ENCODE results near the gene AUTS2.

The AUTS2 gene

DNA sequence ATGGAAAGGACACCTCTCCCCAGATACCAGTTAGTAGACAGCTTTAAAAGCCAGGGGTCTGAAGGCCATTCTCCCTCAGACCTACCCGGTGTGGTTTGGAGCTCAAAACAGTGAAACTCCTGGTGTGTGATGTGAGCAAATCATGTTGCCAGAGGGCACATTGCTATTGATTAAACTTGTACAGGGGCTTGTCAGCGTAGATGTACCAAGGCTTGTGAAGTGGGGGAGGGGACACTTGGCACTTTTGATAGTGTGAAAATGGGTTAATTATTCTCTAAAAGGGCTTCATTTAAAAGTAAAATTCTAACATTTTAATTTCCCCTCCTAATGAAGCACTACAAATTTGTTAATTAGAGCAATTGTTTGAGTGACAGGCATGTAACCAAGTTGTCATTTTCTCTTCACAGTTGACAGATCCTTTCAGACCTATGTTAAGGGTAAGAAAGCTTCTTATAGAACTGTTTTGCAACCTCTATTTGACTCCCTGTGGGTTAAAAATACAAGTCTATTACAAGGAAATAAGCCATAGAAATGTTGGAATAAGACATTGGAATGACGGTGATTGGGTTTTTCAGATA is 1176.8 kb downstream of the AUTS2 start:
- Histone ChIP-seq H3K27me3 (ENCODE audit: insufficient read depth, low read length) (no peaks in the 10 kb centered on the region), H3K27ac (ENCODE audit: low read depth, low read length, poor library complexity, severe bottlenecking) (no peak overlapping the region), H3F3A (ENCODE audit: insufficient read depth, low read length) (no peaks in the 10 kb centered on the region), H2AFZ (ENCODE audit: low read length) (no peak overlapping the region), H3K9me2 (ENCODE audit: low read depth, low read length) (no peaks in the 10 kb centered on the region), H3K4me3 (ENCODE audit: low read depth, low read length, poor library complexity, severe bottlenecking) (no peak overlapping the region), H3K4me1 (ENCODE audit: insufficient read depth, low read length, severe bottlenecking) (peaks cover 42% of the 10 kb centered on the region), H3K36me3 (ENCODE audit: insufficient read depth, low read length) (peaks cover 72% of the 10 kb centered on the region), H3K9ac (ENCODE audit: low read length) (no peak overlapping the region), H3K79me2 (ENCODE audit: insufficient read depth, low read length) (no peaks in the 10 kb centered on the region), H4K20me1 (ENCODE audit: insufficient read depth, low read length) (no peaks in the 10 kb centered on the region), H3K9me3 (ENCODE audit: low read length) (no peaks in the 10 kb centered on the region), H3K4me2 (ENCODE audit: low read length) (no peak overlapping the region)
- TF ChIP-seq, protein P1, sequence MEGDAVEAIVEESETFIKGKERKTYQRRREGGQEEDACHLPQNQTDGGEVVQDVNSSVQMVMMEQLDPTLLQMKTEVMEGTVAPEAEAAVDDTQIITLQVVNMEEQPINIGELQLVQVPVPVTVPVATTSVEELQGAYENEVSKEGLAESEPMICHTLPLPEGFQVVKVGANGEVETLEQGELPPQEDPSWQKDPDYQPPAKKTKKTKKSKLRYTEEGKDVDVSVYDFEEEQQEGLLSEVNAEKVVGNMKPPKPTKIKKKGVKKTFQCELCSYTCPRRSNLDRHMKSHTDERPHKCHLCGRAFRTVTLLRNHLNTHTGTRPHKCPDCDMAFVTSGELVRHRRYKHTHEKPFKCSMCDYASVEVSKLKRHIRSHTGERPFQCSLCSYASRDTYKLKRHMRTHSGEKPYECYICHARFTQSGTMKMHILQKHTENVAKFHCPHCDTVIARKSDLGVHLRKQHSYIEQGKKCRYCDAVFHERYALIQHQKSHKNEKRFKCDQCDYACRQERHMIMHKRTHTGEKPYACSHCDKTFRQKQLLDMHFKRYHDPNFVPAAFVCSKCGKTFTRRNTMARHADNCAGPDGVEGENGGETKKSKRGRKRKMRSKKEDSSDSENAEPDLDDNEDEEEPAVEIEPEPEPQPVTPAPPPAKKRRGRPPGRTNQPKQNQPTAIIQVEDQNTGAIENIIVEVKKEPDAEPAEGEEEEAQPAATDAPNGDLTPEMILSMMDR (IDR thresholded peaks at IDR 0.05; ENCODE audit: low read length), result no peak
- TF ChIP-seq EZH2 (IDR thresholded peaks at IDR 0.05; ENCODE audit: borderline replicate concordance, low read length), result no peak

GRCh38 chr7:70775570-70776156 is 1177.4 kb downstream of the AUTS2 start:
- no peaks in the 10 kb centered on the region for H3F3A ChIP-seq (ENCODE audit: insufficient read depth, low read length)
- no peak overlapping the region for H3K27ac ChIP-seq (ENCODE audit: low read depth, low read length, poor library complexity, severe bottlenecking)
- TF ChIP-seq, protein P1 (IDR thresholded peaks at IDR 0.05; ENCODE audit: low read length), result peak; percentile 79
- TF ChIP-seq EZH2 (IDR thresholded peaks at IDR 0.05; ENCODE audit: borderline replicate concordance, low read length), result no peak
- H3K4me1 ChIP-seq (ENCODE audit: insufficient read depth, low read length, severe bottlenecking), result peaks cover 42% of the 10 kb centered on the region
- no peak overlapping the region for H3K4me3 ChIP-seq (ENCODE audit: low read depth, low read length, poor library complexity, severe bottlenecking)
- H3K9me3 ChIP-seq (ENCODE audit: low read length), result no peaks in the 10 kb centered on the region
- no peak overlapping the region for H2AFZ ChIP-seq (ENCODE audit: low read length)
- H3K36me3 ChIP-seq (ENCODE audit: insufficient read depth, low read length), result peaks cover 69% of the 10 kb centered on the region
- no peaks in the 10 kb centered on the region for H3K9me2 ChIP-seq (ENCODE audit: low read depth, low read length)
- H4K20me1 ChIP-seq (ENCODE audit: insufficient read depth, low read length), result no peaks in the 10 kb centered on the region
- no peaks in the 10 kb centered on the region for H3K79me2 ChIP-seq (ENCODE audit: insufficient read depth, low read length)
- no peaks in the 10 kb centered on the region for H3K27me3 ChIP-seq (ENCODE audit: insufficient read depth, low read length)
- no peak overlapping the region for H3K4me2 ChIP-seq (ENCODE audit: low read length)
- H3K9ac ChIP-seq (ENCODE audit: low read length), result no peak overlapping the region

GRCh38 chr7:70776627-70777101 is 1178.4 kb downstream of the AUTS2 start:
- no peak overlapping the region; the same call in 1 of the 2 replicates for H3K4me2 ChIP-seq (ENCODE audit: low read length)
- H3K36me3 ChIP-seq (ENCODE audit: insufficient read depth, low read length), result peaks cover 66% of the 10 kb centered on the region
- H2AFZ ChIP-seq (ENCODE audit: low read length), result no peak overlapping the region
- no peak for TF ChIP-seq EZH2 (IDR thresholded peaks at IDR 0.05; ENCODE audit: borderline replicate concordance, low read length)
- TF ChIP-seq, protein P1 (IDR thresholded peaks at IDR 0.05; ENCODE audit: low read length), result no peak
- H3K79me2 ChIP-seq (ENCODE audit: insufficient read depth, low read length), result no peaks in the 10 kb centered on the region
- peaks cover 42% of the 10 kb centered on the region for H3K4me1 ChIP-seq (ENCODE audit: insufficient read depth, low read length, severe bottlenecking)
- H3K27me3 ChIP-seq (ENCODE audit: insufficient read depth, low read length), result no peaks in the 10 kb centered on the region
- H4K20me1 ChIP-seq (ENCODE audit: insufficient read depth, low read length), result no peaks in the 10 kb centered on the region
- H3K9ac ChIP-seq (ENCODE audit: low read length), result no peak overlapping the region
- no peak overlapping the region for H3K4me3 ChIP-seq (ENCODE audit: low read depth, low read length, poor library complexity, severe bottlenecking)
- no peaks in the 10 kb centered on the region for H3K9me2 ChIP-seq (ENCODE audit: low read depth, low read length)
- no peaks in the 10 kb centered on the region for H3F3A ChIP-seq (ENCODE audit: insufficient read depth, low read length)
- no peak overlapping the region for H3K27ac ChIP-seq (ENCODE audit: low read depth, low read length, poor library complexity, severe bottlenecking)
- H3K9me3 ChIP-seq (ENCODE audit: low read length), result no peaks in the 10 kb centered on the region

Measured in OCI-LY1 (cell line).